ENCODE results near the gene MANEA.

The MANEA gene, protein sequence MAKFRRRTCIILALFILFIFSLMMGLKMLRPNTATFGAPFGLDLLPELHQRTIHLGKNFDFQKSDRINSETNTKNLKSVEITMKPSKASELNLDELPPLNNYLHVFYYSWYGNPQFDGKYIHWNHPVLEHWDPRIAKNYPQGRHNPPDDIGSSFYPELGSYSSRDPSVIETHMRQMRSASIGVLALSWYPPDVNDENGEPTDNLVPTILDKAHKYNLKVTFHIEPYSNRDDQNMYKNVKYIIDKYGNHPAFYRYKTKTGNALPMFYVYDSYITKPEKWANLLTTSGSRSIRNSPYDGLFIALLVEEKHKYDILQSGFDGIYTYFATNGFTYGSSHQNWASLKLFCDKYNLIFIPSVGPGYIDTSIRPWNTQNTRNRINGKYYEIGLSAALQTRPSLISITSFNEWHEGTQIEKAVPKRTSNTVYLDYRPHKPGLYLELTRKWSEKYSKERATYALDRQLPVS

DNA sequence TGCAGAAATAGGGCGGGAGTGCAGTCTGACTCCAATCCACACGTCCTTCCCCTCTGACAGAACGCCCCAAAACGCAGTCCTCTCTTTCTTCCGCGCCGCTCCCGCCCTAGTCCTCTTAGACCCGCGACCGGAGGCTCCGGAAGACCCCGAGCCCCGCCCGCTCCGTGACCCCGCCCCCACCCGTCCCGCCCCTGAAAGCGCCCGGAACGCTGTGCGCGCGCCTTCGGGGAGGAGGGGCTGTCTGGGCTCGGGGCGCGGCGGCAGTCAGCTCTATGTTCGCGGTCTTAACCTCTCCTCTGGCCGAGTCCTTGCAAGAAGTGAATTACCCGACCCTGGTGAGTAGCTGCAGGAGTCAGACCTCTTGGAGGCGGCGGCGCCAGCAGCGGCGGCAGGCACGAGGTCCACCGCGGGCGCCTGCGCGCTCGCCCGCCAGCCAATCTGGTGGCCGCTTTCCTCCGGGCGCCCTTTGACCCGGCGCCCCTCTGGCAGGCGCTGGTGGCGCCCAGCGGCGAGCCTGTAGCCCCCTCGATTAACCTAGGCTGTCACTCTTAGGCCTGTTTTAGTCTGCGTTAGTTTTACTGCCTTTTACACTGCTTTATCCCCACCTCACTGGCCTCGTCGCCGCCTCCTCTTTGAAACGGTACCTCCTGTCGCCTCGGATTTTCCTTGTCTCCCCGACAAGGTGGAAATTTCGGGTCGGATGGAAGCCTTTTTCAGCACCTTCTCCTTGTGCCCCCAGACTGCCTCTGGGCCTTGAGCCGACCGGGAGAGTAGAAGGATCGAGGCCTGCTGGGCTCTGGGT lies at the start of gene MANEA:
Gene MANEA (plus strand): TSS at position 232 of the 802 bp plus-strand sequence. CDS start 8,905 bp downstream, outside the sequence.
- peak; percentile 87 to 92 for DNase-seq (ENCODE audit: low read depth in 2 of 2)
- no peak for TF ChIP-seq CTCF (IDR thresholded peaks at IDR 0.05; ENCODE audit: low read depth, low read length)
- peak within 1 kb of the TSS; percentile 75 to 77 for H3K4me3 ChIP-seq (replicated peaks in 1 of 2; ENCODE audit: low read depth in 2 of 2, low read length in 2 of 2)

- no peak overlapping the region for H3K4me3 ChIP-seq (replicated peaks in 1 of 2; ENCODE audit: low read depth in 2 of 2, low read length in 2 of 2)
- DNase-seq (ENCODE audit: low read depth in 2 of 2), result no peak
- no peak for TF ChIP-seq CTCF (IDR thresholded peaks at IDR 0.05; ENCODE audit: low read depth, low read length)
Measured at GRCh38 chr6:95529762-95530161, 47.6 kb upstream of the MANEA start.

DNA sequence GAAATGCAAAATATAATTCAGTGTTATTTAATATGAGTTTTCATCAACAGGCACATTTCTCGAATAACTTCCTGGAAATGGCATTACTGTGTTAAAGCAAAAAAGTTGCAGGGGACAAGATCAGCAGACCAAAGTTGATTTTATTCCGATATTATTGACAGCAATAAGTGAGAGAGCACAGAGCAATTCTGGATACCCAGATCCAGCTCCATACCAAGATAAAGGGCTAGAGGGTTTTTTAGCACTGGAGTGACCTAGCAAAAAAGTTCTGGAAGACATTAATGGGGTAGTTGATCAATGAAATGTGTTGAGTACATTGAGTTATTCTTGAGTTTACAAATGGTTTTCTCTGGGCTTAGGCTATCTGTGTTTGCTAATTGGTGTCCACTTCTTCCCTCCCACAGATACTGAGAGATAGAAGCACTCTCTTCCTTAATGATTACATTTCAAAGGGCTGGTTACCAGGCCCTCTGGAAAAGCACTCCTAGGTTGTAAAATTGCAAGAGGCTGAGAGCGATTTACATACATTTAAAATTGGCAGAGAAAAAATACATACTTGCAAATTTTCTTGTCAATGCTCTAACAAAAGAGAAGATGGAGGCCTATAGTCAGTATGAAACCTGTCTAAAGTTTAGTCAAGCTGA lies 47.0 kb upstream of the MANEA start:
- H3K4me3 ChIP-seq (replicated peaks in 1 of 2; ENCODE audit: low read depth in 2 of 2, low read length in 2 of 2), result no peak overlapping the region

DNA sequence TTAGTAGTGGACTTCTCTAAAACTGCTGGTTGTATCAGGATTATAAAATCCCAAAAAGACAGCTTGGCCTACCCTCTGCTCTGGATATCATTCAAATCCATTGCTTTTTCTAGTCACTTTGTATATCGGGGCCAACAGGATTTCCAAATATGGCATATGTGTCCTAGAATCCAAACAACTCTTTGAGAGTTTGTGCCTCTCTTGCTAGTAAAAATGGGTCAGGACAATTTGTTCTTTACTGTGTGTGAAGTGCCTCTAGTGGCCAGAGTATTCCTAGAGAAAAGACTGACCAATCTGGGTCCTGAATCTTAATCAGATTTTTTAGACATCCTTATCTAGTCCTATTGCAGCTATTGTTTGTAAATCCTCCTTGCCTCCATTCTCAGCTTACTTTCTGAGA lies 33.5 kb upstream of the MANEA start:
- no peak for TF ChIP-seq CTCF (IDR thresholded peaks at IDR 0.05; ENCODE audit: low read depth, low read length)
- no peak overlapping the region for H3K4me3 ChIP-seq (replicated peaks in 1 of 2; ENCODE audit: low read depth in 2 of 2, low read length in 2 of 2)
- no peak for DNase-seq (ENCODE audit: low read depth in 2 of 2)

More for the DNA sequence above, 47.0 kb upstream of the MANEA start:
- no peak for TF ChIP-seq CTCF (IDR thresholded peaks at IDR 0.05; ENCODE audit: low read depth, low read length)
- no peak for DNase-seq (ENCODE audit: low read depth in 2 of 2)

DNA sequence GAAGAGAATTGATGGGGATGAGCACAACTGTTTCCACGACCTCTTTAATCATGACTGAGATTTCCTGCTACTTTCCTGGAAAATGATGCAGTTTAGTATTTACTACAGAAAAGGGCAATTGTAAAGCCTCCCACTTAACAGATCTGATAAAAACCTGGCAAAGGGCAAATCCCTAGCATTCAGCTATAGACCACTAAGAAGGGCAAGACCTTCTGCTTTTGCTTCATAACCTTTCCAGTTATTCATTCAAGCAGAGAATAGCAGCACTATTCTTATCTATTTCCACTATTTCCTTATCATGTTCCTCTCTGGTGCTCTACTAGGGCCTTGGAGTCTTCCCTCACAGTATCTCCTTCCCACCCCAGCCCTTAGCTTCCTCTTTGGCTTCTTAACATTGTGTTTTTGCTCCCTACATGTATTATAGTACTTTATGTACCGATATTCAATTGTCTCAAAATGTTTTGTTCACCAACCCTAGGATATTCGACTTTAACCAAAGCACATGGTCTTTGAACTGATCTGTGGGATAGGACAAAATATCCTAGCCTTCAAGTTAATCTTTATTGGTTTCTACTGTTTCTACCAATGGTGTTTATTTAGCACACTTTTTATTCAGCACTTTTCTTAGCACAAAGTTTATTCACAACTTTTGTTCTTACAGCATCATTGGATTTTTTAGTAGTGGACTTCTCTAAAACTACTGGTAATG lies 32.7 kb upstream of the MANEA start:
- TF ChIP-seq CTCF (IDR thresholded peaks at IDR 0.05; ENCODE audit: low read depth, low read length), result no peak
- DNase-seq (ENCODE audit: low read depth in 2 of 2), result no peak

DNA sequence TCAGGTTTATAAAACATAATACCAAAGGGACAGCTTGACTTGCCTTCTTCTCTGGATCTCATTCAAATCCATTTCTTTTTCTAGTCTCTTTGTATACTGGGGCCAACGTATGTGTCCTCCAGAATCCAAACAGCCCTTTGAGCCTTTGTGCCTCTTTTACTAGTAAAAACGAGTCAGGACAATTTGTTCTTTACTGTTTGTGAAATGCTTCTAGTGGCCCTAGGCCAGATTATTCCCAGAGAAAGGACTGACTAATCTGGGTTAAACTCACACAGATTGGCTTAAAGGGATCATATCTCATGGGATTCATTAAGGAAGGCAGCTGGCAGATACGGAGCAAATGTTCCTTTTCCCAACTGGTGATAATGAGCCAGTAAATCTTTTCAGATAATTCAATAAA lies 32.1 kb upstream of the MANEA start:
- DNase-seq (ENCODE audit: low read depth in 2 of 2), result peak; percentile 51 to 57
- no peak overlapping the region for H3K4me3 ChIP-seq (replicated peaks in 1 of 2; ENCODE audit: low read depth in 2 of 2, low read length in 2 of 2)
- no peak for TF ChIP-seq CTCF (IDR thresholded peaks at IDR 0.05; ENCODE audit: low read depth, low read length)

More for the DNA sequence above, 32.7 kb upstream of the MANEA start:
- H3K4me3 ChIP-seq (replicated peaks in 1 of 2; ENCODE audit: low read depth in 2 of 2, low read length in 2 of 2), result no peak overlapping the region

Measured in cardiac fibroblast (primary cell).